GM19467 (cell line): Measurements from ENCODE around the gene OR4K13.

Experiments
- ATAC-seq: cut with Tn5 transposase; IDR thresholded peaks from one replicate; pipeline ENCODE4 v1.9.1; 2021; ENCODE audit warnings: mild to moderate bottlenecking, moderate library complexity; ENCODE audit not compliant: unreplicated experiment

The OR4K13 gene, protein sequence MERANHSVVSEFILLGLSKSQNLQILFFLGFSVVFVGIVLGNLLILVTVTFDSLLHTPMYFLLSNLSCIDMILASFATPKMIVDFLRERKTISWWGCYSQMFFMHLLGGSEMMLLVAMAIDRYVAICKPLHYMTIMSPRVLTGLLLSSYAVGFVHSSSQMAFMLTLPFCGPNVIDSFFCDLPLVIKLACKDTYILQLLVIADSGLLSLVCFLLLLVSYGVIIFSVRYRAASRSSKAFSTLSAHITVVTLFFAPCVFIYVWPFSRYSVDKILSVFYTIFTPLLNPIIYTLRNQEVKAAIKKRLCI

DNA sequence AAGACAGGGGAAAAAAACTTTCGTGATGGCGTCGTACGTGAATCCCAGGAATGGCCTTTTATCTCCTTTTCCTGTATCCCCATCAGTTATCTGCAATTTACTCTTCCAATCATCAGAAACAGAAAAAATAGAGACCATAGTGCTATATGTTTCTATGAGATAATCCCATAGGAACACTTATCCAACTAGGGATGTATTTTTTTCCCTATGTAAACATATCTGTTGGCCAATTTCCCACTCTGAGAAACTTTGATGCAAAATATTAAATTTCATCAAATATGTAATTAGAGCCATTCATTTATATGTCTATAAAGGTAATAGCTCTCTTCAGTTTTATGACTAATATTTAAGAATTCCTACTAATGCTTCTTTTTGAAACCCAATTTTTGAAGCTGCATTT lies at the start of gene OR4K13:
OR4K13 (minus strand) TSS at position 101 of the 400 bp plus-strand sequence. CDS start 1,280 bp downstream, outside the sequence.
- no peak for ATAC-seq

DNA sequence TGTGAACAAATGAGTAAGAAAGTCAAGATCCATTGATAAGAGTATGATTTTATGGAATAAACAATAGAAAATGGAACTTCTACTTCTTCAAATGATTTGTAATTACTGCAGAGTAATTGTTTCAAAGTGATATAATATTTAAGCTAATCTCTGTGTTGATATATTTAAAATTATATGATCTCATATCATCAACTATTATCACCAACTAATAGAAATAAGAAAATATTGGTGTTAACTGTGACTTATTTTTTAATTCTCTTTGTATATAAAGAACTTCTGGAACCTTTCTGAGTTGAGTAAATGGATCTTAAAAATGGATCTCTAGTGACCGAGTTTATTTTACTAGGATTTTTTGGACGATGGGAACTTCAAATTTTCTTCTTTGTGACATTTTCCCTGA lies 23.9 kb upstream of the OR4K13 start, which contains the start of gene OR4L1:
OR4L1 (plus strand) TSS at position 301 of the 400 bp plus-strand sequence; CDS start at position 301, 0 bp downstream.
- no peak for ATAC-seq

DNA sequence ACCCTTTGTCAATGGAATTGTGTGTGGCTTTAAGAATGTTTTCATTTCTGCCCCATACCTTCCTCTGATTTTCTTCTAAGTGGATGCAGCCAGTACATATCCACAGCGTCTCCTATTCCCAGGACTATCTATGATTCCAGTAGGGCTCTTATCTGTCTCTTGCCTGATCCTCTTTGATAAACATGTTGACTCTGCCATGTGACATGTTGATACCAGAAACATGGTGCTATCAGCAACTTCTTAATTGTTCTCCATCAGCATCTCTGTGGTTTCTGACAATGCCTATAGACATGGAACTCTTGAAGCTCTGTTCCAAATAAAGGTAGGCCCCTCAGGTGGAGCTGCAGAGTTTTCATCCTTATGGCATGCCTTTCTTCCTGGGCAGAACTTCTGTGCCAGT lies 12.4 kb upstream of the OR4K13 start:
- ATAC-seq: no peak

DNA sequence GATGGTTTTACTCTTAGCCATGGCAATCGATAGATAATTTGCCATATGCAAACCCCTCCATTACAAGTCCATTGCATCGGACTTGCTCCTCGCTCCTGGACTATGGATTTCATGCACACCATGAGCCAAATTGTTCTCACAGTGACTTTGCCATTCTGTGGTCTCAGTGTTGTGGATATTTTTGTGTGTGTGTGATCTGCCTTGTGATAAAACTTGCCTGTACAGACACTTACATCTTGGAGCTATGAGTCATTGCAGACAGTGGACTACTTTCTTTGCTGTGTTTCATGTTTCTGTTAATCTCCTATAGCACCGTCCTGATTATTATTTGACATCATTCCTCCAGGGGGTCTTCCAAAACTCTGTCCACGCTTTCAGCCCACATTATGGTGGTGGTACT lies 8.4 kb upstream of the OR4K13 start:
- no peak for ATAC-seq

DNA sequence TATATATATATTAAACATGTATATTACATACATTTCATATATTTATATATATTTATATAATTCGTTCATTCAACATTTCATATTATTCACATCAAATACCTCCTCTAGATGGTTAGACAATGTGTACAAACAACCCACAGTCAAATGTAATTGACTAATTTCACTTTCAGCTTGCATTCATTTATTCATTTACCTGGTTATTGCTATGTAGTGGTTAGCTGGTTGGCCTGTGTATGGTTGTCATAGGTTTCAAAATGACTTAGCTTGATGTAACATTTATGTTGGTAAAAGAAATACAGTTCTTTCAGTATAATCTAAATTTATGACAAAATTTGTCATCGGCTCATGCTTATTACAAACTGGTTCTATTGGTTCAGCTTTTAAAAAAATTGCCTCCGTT lies 389 bp downstream of the OR4K13 start:
- ATAC-seq: no peak

DNA sequence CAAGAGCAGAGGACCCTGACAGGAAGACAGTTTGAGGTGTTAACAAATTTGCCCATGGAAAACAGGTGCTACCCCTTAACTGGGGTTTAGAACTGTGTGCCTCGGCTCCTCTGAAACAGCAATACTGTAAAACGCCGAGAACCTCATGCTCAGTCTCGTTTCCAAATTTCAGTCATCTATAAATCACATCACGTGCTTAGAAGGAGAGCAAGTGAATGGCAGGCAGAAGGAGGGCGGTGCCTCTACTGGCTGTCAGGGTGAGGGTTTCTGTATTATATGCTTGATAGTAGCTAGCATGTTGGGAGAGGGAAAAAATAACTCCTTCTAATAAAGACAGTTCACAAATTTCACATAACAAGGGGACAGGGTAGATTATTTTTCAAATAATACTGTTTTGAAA lies 4.8 kb downstream of the OR4K13 start:
- ATAC-seq: no peak

DNA sequence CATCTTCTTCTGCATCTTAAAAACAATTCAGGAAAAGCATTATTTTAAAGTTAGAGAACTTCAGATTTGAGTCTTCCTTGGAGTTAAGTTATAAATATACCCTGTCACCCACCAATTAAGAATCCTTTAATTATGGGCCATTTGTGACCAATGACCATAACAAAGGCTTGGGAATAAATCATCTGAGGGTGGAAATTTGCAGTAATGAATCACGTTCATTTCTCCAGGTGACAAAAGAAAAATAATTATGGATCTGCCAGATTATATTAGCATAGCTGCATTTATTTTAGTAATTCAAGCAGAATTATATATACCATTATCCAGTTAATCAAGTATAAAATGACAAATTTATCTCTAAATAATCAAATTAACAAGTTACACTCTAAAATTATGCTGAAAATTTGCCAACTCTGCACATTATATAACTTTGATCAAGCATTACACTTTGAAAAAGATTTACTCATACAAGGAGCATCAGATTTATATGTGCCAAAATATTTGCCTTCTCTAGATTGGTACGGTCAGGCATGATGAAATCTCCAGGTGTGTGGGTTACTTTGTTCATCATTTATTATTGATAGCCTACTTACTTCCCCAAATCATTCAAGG lies 16.5 kb downstream of the OR4K13 start, which contains the start of gene OR4K14:
OR4K14 (minus strand) TSS at position 51 of the 609 bp plus-strand sequence. CDS start 4,114 bp downstream, outside the sequence.
- ATAC-seq: no peak

DNA sequence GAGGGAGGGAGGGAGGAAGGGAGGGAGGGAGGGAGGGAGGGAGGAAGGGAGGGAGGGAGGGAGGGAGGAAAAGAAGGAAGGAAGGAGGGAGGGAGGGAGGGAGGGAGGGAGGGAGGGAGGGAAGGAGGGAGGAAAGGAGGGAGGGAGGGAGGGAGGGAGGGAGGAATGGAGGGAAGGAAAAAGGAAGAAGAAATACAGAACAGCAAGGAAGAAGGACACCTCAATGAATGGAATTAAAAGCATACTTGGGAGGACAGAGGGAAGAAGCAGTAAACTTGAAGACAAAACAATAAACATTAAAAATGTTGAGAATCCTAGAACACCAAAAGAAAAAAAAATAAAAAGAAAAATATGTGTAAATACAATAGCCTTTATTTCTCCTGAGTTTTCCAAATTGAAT lies 27.7 kb downstream of the OR4K13 start:
- ATAC-seq: no peak

DNA sequence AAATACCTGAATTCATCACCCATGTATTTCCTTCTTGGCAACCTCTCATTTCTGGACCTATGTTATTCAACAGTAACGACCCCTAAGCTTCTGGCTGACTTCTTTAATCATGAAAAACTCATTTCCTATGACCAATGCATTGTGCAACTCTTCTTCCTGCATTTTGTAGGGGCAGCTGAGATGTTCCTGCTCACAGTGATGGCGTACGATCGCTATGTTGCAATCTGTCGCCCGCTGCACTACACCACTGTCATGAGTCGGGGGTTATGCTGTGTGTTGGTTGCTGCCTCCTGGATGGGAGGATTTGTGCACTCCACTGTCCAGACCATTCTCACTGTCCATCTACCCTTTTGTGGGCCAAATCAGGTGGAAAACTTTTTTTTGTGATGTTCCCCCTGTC lies 33.5 kb downstream of the OR4K13 start:
- no peak for ATAC-seq

DNA sequence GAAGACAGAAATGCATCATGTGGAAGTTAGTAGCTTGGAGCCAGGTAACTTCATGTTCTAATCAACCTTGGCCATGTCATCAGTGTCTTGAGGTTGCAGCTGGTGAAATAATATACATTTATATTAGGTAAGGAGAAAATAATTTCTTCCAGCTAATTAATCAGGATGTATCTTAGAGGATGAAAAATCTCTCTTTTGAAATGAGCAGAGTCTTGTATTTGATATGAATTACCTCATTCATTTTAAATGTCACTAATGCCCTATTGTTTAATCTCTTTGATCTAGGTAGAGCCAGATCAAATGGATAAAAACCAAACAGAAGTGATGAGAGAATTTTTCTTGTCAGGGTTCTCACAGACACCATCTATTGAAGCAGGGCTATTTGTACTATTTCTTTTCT lies 34.0 kb downstream of the OR4K13 start, which contains the start of gene OR4Q2:
OR4Q2 (plus strand) TSS at position 301 of the 400 bp plus-strand sequence.
- no peak for ATAC-seq

DNA sequence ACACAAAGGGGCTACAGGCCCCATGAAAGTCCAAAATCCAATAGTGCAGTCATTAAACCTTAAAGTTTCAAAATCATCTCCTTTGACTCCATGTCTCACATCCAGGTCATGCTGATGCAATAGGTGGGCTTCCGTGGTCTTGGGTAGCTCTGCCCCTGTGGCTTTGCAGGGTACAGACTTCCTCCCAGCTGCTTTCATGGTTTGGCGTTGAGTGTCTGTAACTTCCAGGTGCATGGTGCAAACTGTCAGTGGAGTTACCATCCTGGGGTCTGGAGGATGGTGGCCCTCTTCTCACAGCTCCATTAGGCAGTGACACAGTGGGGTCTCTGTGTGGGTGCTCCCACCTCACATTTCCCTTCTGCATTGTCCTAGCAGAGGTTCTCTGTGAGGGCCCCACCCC lies 42.4 kb downstream of the OR4K13 start:
- ATAC-seq: no peak
